Neural cell (in vitro differentiated cells): Measurements from ENCODE around the gene ZNF582.

Source experiments
- EZH2 ChIP-seq: fragments of 200-600, 300-800 bp; shearing (Covaris generic), sonication (generic); IDR thresholded peaks from 2 replicates; pipeline ENCODE4 v1.6.1; 2014; ENCODE audit warnings: antibody characterized with exemption, low read length, borderline replicate concordance, mild to moderate bottlenecking; ENCODE audit not compliant: insufficient read depth, poor library complexity, severe bottlenecking
- RAD21 ChIP-seq: fragments of 450-650 bp; conservative IDR thresholded peaks from 2 replicates; pipeline ENCODE4 v1.6.1; 2014; ENCODE audit warnings: antibody characterized with exemption, mild to moderate bottlenecking, moderate library complexity
- TF ChIP-seq, protein P1 (sequence below): fragments of 450-650 bp; IDR thresholded peaks from 2 replicates; pipeline ENCODE4 v1.5.1; 2014; ENCODE audit warnings: antibody characterized with exemption, mild to moderate bottlenecking, moderate library complexity; ENCODE audit not compliant: poor library complexity, severe bottlenecking

DNA sequence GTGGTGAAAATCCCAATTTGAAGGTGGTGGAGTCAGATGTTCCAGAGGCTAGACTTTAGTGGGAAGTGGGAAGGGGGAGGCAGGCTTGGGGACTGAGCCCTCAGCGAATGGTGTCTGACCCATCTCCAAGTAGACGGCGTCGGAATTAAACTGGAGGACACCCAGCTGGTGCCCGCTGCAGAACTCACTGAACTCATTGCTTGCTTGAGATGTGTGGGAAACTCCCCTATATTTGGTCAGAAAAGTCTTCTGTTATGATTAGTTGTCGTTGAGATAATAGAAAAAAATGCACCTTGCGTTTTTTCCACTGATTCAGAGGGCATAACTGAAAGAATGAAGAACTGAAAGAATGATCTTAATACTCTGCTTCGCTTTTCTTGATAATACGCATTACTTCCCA lies 9.9 kb upstream of the ZNF582 start:
- TF ChIP-seq EZH2 (no peak), RAD21 (no peak)
- TF ChIP-seq, protein P1, sequence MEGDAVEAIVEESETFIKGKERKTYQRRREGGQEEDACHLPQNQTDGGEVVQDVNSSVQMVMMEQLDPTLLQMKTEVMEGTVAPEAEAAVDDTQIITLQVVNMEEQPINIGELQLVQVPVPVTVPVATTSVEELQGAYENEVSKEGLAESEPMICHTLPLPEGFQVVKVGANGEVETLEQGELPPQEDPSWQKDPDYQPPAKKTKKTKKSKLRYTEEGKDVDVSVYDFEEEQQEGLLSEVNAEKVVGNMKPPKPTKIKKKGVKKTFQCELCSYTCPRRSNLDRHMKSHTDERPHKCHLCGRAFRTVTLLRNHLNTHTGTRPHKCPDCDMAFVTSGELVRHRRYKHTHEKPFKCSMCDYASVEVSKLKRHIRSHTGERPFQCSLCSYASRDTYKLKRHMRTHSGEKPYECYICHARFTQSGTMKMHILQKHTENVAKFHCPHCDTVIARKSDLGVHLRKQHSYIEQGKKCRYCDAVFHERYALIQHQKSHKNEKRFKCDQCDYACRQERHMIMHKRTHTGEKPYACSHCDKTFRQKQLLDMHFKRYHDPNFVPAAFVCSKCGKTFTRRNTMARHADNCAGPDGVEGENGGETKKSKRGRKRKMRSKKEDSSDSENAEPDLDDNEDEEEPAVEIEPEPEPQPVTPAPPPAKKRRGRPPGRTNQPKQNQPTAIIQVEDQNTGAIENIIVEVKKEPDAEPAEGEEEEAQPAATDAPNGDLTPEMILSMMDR: no peak
